HEK293 (cell line): ENCODE data around the gene TRUB2.

ENCODE experiments used
- ZBTB1 ChIP-seq: fragments of 450-650 bp; formaldehyde crosslinking; IDR thresholded peaks from 2 replicates; pipeline ENCODE4 v1.5.1; 2016; ENCODE audit warnings: missing biosample characterization, missing genetic modification characterization
- ZNF776 ChIP-seq: fragments of 450-650 bp; formaldehyde crosslinking; IDR thresholded peaks from 2 replicates; pipeline ENCODE4 v1.5.0; 2017; ENCODE audit warnings: missing biosample characterization, missing genetic modification characterization, borderline replicate concordance
- TF ChIP-seq, protein P1 (sequence below): fragments of 450-650 bp; formaldehyde crosslinking; IDR thresholded peaks from 2 replicates; pipeline ENCODE4 v1.5.1; 2016; ENCODE audit warnings: missing biosample characterization, missing genetic modification characterization

DNA sequence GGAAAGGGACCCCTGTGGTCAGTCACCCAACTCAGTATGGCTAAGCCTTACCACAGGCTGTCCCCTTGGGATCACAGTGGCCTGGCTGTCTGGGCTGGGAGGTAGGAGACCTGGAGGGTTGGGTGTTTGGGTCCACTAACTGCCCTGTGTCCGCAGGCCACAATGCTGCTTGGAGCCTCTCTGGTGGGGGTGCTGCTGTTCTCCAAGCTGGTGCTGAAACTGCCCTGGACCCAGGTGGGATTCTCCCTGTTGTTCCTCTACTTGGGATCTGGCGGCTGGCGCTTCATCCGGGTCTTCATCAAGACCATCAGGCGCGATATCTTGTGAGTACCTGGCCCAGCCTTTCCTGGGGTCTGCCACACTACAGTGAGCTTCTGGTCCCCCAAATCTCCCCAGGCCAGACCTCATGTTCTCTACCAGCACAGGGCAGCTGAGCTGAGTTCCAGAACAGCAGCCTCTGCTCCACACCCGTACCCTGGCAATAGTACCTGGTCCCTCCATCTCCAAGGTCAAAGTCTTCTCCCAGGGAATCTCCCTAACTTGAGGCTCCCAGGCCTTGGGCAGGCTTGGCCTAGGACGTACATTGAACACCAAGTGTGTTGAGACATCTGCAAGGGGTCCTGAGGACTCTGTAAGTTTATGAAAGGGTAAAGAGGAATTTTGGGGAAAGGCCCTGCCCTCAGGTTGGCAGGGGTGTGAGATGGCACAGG lies 20.9 kb upstream of the TRUB2 start:
- TF ChIP-seq, protein P1, sequence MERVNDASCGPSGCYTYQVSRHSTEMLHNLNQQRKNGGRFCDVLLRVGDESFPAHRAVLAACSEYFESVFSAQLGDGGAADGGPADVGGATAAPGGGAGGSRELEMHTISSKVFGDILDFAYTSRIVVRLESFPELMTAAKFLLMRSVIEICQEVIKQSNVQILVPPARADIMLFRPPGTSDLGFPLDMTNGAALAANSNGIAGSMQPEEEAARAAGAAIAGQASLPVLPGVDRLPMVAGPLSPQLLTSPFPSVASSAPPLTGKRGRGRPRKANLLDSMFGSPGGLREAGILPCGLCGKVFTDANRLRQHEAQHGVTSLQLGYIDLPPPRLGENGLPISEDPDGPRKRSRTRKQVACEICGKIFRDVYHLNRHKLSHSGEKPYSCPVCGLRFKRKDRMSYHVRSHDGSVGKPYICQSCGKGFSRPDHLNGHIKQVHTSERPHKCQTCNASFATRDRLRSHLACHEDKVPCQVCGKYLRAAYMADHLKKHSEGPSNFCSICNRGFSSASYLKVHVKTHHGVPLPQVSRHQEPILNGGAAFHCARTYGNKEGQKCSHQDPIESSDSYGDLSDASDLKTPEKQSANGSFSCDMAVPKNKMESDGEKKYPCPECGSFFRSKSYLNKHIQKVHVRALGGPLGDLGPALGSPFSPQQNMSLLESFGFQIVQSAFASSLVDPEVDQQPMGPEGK (tag by site-specific recombination): no peak
- TF ChIP-seq ZNF776 (tag by site-specific recombination) (no peak), ZBTB1 (tag by site-specific recombination) (no peak)
